ENCODE results near the gene ADGRL3.

The ADGRL3 gene

DNA sequence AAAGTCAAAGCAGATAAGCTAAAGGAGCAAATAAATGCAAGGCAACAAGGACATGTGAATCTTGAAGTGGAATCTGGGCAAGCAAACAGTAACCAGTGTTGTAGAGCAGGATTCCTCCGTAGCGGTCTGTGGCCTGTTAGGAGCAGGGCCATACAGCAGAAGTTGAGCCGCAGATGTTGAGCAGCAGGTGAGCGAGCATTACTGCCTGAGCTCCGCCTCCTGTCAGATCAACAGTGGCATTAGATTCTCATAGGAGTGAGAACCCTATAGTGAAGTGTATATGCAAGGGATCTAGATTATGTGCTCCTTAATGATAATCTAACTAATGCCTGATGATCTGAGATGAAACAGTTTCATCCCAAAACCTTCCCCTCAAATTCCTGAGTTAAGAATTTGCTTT is 550.7 kb downstream of the ADGRL3 start:
- TF ChIP-seq, protein P1, sequence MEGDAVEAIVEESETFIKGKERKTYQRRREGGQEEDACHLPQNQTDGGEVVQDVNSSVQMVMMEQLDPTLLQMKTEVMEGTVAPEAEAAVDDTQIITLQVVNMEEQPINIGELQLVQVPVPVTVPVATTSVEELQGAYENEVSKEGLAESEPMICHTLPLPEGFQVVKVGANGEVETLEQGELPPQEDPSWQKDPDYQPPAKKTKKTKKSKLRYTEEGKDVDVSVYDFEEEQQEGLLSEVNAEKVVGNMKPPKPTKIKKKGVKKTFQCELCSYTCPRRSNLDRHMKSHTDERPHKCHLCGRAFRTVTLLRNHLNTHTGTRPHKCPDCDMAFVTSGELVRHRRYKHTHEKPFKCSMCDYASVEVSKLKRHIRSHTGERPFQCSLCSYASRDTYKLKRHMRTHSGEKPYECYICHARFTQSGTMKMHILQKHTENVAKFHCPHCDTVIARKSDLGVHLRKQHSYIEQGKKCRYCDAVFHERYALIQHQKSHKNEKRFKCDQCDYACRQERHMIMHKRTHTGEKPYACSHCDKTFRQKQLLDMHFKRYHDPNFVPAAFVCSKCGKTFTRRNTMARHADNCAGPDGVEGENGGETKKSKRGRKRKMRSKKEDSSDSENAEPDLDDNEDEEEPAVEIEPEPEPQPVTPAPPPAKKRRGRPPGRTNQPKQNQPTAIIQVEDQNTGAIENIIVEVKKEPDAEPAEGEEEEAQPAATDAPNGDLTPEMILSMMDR (tag by site-specific recombination; IDR thresholded peaks at IDR 0.05) = no peak
- TF ChIP-seq ZNF76 (tag by site-specific recombination; IDR thresholded peaks at IDR 0.05; ENCODE audit: borderline replicate concordance, low read depth) (no peak), TRIM28 (IDR thresholded peaks at IDR 0.05; ENCODE audit: borderline replicate concordance, low read length) (no peak), ZNF112 (tag by site-specific recombination; IDR thresholded peaks at IDR 0.05) (no peak), ZNF426 (tag by site-specific recombination; IDR thresholded peaks at IDR 0.05) (no peak), OVOL3 (tag by site-specific recombination; IDR thresholded peaks at IDR 0.05) (no peak), SCRT1 (tag by site-specific recombination; IDR thresholded peaks at IDR 0.05; ENCODE audit: borderline replicate concordance) (no peak)
- TF ChIP-seq, protein P2, sequence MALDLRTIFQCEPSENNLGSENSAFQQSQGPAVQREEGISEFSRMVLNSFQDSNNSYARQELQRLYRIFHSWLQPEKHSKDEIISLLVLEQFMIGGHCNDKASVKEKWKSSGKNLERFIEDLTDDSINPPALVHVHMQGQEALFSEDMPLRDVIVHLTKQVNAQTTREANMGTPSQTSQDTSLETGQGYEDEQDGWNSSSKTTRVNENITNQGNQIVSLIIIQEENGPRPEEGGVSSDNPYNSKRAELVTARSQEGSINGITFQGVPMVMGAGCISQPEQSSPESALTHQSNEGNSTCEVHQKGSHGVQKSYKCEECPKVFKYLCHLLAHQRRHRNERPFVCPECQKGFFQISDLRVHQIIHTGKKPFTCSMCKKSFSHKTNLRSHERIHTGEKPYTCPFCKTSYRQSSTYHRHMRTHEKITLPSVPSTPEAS (tag by site-specific recombination; IDR thresholded peaks at IDR 0.05) = no peak
- TF ChIP-seq, protein P3, sequence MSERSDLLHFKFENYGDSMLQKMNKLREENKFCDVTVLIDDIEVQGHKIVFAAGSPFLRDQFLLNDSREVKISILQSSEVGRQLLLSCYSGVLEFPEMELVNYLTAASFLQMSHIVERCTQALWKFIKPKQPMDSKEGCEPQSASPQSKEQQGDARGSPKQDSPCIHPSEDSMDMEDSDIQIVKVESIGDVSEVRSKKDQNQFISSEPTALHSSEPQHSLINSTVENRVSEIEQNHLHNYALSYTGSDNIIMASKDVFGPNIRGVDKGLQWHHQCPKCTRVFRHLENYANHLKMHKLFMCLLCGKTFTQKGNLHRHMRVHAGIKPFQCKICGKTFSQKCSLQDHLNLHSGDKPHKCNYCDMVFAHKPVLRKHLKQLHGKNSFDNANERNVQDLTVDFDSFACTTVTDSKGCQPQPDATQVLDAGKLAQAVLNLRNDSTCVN (tag by site-specific recombination; optimal IDR thresholded peaks at IDR 0.05) = no peak

DNA sequence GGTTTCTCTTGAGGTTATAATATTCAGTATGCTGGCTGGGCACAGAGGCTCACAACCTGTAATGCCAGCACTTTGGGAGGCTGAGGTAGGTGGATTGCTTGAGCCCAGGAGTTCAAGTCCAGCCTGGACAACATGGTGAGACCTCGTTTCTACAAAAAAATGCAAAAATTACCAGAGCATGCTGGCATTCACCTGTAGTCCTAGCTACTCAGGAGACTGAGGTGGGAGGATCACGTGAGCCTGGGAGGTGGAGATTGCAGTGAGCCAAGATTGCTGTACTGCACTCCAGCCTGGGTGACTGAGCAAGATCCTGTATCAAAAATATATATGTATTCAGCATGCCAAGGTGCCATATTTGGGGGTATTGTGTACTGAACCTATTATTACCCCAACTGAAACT is 552.5 kb downstream of the ADGRL3 start:
- TF ChIP-seq BCL11B (tag by site-specific recombination; IDR thresholded peaks at IDR 0.05; ENCODE audit: low read depth) = no peak
- TF ChIP-seq, protein P2 (tag by site-specific recombination; IDR thresholded peaks at IDR 0.05) = no peak
- TF ChIP-seq ZNF585B (tag by site-specific recombination; IDR thresholded peaks at IDR 0.05) = no peak
- no peak for TF ChIP-seq ZNF670 (tag by site-specific recombination; IDR thresholded peaks at IDR 0.05; ENCODE audit: low read depth)
- TF ChIP-seq, protein P4, sequence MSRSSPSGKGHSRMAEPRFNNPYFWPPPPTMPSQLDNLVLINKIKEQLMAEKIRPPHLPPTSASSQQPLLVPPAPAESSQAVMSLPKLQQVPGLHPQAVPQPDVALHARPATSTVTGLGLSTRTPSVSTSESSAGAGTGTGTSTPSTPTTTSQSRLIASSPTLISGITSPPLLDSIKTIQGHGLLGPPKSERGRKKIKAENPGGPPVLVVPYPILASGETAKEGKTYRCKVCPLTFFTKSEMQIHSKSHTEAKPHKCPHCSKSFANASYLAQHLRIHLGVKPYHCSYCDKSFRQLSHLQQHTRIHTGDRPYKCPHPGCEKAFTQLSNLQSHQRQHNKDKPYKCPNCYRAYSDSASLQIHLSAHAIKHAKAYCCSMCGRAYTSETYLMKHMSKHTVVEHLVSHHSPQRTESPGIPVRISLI (tag by site-specific recombination; IDR thresholded peaks at IDR 0.05) = no peak
- no peak for TF ChIP-seq ZNF433 (tag by site-specific recombination; IDR thresholded peaks at IDR 0.05; ENCODE audit: low read depth)
- TF ChIP-seq SCRT2 (tag by site-specific recombination; IDR thresholded peaks at IDR 0.05) = no peak
- no peak for TF ChIP-seq SP7 (tag by site-specific recombination; IDR thresholded peaks at IDR 0.05)
- no peak for TF ChIP-seq SP3 (tag by site-specific recombination; IDR thresholded peaks at IDR 0.05)
- TF ChIP-seq, protein P5, sequence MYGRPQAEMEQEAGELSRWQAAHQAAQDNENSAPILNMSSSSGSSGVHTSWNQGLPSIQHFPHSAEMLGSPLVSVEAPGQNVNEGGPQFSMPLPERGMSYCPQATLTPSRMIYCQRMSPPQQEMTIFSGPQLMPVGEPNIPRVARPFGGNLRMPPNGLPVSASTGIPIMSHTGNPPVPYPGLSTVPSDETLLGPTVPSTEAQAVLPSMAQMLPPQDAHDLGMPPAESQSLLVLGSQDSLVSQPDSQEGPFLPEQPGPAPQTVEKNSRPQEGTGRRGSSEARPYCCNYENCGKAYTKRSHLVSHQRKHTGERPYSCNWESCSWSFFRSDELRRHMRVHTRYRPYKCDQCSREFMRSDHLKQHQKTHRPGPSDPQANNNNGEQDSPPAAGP (tag by site-specific recombination; IDR thresholded peaks at IDR 0.05) = no peak
- TF ChIP-seq ZNF23 (tag by site-specific recombination; IDR thresholded peaks at IDR 0.05; ENCODE audit: borderline replicate concordance) = no peak
- no peak for TF ChIP-seq ZSCAN16 (tag by site-specific recombination; IDR thresholded peaks at IDR 0.05)
- H3K4me3 ChIP-seq (ENCODE audit: low read depth, low read length) = no peak overlapping the region
- no peaks in the 10 kb centered on the region for H3K9me3 ChIP-seq (ENCODE audit: control insufficient read depth, insufficient read depth, low read depth, low read length)
- H3K36me3 ChIP-seq (ENCODE audit: control insufficient read depth in 2 of 2, insufficient read depth in 1 of 2, low read length in 2 of 2) = no peaks in the 10 kb centered on the region
- H3K4me1 ChIP-seq (ENCODE audit: control insufficient read depth, insufficient read depth, low read length) = no peaks in the 10 kb centered on the region
- CTCF ChIA-PET = no interaction called here
- no peak overlapping the region for H3K27ac ChIP-seq (ENCODE audit: extremely low read depth, low read depth, low read length)
- POLR2A ChIA-PET = no interaction called here

More for the DNA sequence above, 550.7 kb downstream of the ADGRL3 start:
- no peak overlapping the region for H3K27ac ChIP-seq (ENCODE audit: extremely low read depth, low read depth, low read length)
- H3K4me1 ChIP-seq (ENCODE audit: control insufficient read depth, insufficient read depth, low read length) = no peaks in the 10 kb centered on the region
- H3K4me3 ChIP-seq (ENCODE audit: low read depth, low read length) = no peak overlapping the region
- H3K36me3 ChIP-seq (ENCODE audit: control insufficient read depth in 2 of 2, insufficient read depth in 1 of 2, low read length in 2 of 2) = no peaks in the 10 kb centered on the region
- CTCF ChIA-PET = no interaction called here
- H3K9me3 ChIP-seq (ENCODE audit: control insufficient read depth, insufficient read depth, low read depth, low read length) = no peaks in the 10 kb centered on the region
- POLR2A ChIA-PET = no interaction called here

Data from HEK293 (cell line).